PC-9 (cell line): ENCODE data around the gene SP6.

Source experiments
- CTCF ChIP-seq: fragments of 200-600 bp; sonication (generic); conservative IDR thresholded peaks from 2 replicates; pipeline ENCODE4 v1.6.1; 2017; ENCODE audit warnings: mixed run types, antibody characterized with exemption, mild to moderate bottlenecking, moderate library complexity
- EZH2 ChIP-seq: fragments of 200-600 bp; sonication (generic); IDR thresholded peaks from 2 replicates; pipeline ENCODE4 v1.8.0; 2017; ENCODE audit warnings: antibody characterized with exemption, low read depth

DNA sequence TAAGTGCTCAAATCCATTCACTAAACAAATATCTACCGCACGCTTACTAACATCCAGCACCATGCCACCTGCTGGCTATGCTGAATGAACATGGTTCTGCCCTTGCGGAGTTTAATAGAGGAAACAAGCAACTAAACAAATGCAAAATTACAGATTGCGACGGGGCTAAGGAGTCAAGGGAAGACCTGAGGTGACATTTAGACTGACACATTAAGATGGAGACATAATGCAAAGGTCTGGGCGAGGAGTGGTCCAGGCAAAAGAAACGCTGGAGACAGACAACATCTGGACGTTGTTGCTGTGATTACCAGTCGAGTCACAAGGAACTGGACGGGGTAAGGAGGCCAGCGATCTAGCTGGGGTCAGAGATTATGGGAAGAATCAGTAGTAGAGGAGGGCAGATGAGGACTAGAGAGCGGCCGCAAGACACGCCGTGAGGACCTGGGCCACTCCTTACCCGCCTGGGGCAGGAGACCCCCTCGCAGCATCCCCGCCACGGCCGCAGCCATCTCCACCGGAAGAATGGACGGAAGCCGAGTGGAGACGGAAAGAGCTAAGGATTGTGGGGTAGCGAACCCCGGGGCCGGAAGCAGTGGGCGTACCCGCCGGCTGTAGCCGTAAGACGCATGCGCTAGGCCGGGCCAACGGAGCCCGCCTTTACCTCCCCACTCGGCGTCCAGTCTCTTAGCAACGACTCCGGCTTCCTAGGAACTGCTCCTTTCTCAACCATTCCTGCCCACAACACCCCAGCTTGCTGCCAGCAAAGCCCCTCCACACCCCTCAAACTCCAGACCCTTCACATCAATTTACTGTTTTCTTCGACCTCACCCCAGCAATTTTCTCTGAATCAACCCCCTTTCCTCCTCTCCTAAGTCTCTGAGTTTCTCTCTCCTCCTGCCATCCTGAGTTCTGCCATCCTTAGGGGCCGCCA, 19.7 kb downstream of the SP6 start, which contains the start of the genes LRRC46 and MRPL10:
- TF ChIP-seq CTCF, result peak; percentile 61; the same call in 1 of the 2 replicates
- TF ChIP-seq EZH2, result no peak
